ENCODE measurements around the gene TAOK2.

- TF ChIP-seq EZH2phosphoT487 (IDR thresholded peaks at IDR 0.05; ENCODE audit: borderline replicate concordance, low read length) (no peak), CTCF (IDR thresholded peaks at IDR 0.05; ENCODE audit: low read depth, low read length, poor library complexity, severe bottlenecking) (no peak)
Measured at GRCh38 chr16:29999605-30000004, 25.9 kb downstream of the TAOK2 start.

Data from DOHH2 (cell line).